ENCODE results near the gene SHC2.

- TF ChIP-seq POLR2A (IDR thresholded peaks at IDR 0.05; ENCODE audit: low read depth, low read length) (no peak), TAF1 (IDR thresholded peaks at IDR 0.05; ENCODE audit: borderline replicate concordance, low read depth, low read length) (no peak)
Measured at GRCh38 chr19:428149-428548, 32.7 kb downstream of the SHC2 start.

Measured in GM12892 (cell line).